WTC11 (cell line): Measurements from ENCODE around the gene PRDM15. TPM values are rescaled to one million over a fixed set of nuclear protein-coding genes. Genes with fewer than 3 reads are reported as not detected.

Experiments
- ATAC-seq: fragments of 200-7000 bp; cut with Tn5 transposase; 2 replicates; pipeline ENCODE4 v1.10.0; 2021; ENCODE audit warnings: mild to moderate bottlenecking, moderate library complexity
- CTCF ChIA-PET: fragments of 300-600 bp; sonication (Branson Sonifier 250); formaldehyde crosslinking; loops from one replicate; lab custom pipeline; 2021; ENCODE audit warnings: antibody characterized with exemption; lab: Charles Lee
- POLR2A ChIA-PET: fragments of 350-600 bp; sonication (Branson Sonifier 250); formaldehyde crosslinking; loops from one replicate; lab custom pipeline; 2021; ENCODE audit warnings: antibody characterized with exemption; lab: Charles Lee
- DNase-seq: peaks from one replicate; pipeline ENCODE4 v3.0.0; 2021; ENCODE audit warnings: low spot score
- H3K27ac Mint-ChIP-seq: 2 replicates; pipeline ENCODE4 v1.8.0; 2021; ENCODE audit warnings: mixed read lengths
- H3K27me3 Mint-ChIP-seq: 2 replicates; pipeline ENCODE4 v1.8.0; 2021; ENCODE audit warnings: low read depth, mild to moderate bottlenecking, moderate library complexity, mixed read lengths
- H3K36me3 Mint-ChIP-seq: 2 replicates; pipeline ENCODE4 v1.8.0; 2021; ENCODE audit warnings: mixed read lengths
- H3K4me1 Mint-ChIP-seq: 2 replicates; pipeline ENCODE4 v1.8.0; 2022; ENCODE audit warnings: mixed read lengths
- H3K4me3 Mint-ChIP-seq: 2 replicates; pipeline ENCODE4 v1.8.0; 2021; ENCODE audit warnings: mild to moderate bottlenecking, moderate library complexity, mixed read lengths
- H3K9me3 Mint-ChIP-seq: 2 replicates; pipeline ENCODE4 v1.8.0; 2021; ENCODE audit warnings: mixed read lengths
- ATF6 ChIP-seq: sonication (generic); formaldehyde crosslinking; IDR thresholded peaks from 2 replicates; pipeline ENCODE4 v1.8.1; 2023; ENCODE audit warnings: mild to moderate bottlenecking, missing genetic modification reagents
- CDX4 ChIP-seq: fragments of 250-450 bp; sonication (Bioruptor Pico); IDR thresholded peaks from 2 replicates; pipeline ENCODE4 v1.9.0; 2021; ENCODE audit warnings: moderate library complexity, mild to moderate bottlenecking, inconsistent platforms, borderline replicate concordance
- CREB1 ChIP-seq: sonication (generic); formaldehyde crosslinking; IDR thresholded peaks from 2 replicates; pipeline ENCODE4 v1.8.0; 2023; ENCODE audit warnings: mild to moderate bottlenecking, missing genetic modification reagents
- CREM ChIP-seq: sonication (generic); formaldehyde crosslinking; IDR thresholded peaks from 2 replicates; pipeline ENCODE4 v1.8.1; 2022; ENCODE audit warnings: mild to moderate bottlenecking, missing genetic modification reagents, moderate library complexity
- ELF4 ChIP-seq: sonication (generic); formaldehyde crosslinking; IDR thresholded peaks from 2 replicates; pipeline ENCODE4 v1.8.1; 2022; ENCODE audit warnings: low read depth, mild to moderate bottlenecking, moderate library complexity, missing genetic modification reagents
- ETV6 ChIP-seq: sonication (generic); formaldehyde crosslinking; IDR thresholded peaks from 2 replicates; pipeline ENCODE4 v1.8.1; 2022; ENCODE audit warnings: mild to moderate bottlenecking, missing genetic modification reagents
- FOXJ3 ChIP-seq: sonication (generic); formaldehyde crosslinking; IDR thresholded peaks from 2 replicates; pipeline ENCODE4 v1.9.0; 2021; ENCODE audit warnings: missing genetic modification reagents, mild to moderate bottlenecking, borderline replicate concordance
- KAT7 ChIP-seq: sonication (generic); formaldehyde crosslinking; IDR thresholded peaks from 2 replicates; pipeline ENCODE4 v1.8.1; 2023; ENCODE audit warnings: missing genetic modification reagents, mild to moderate bottlenecking, borderline replicate concordance
- MYBL2 ChIP-seq: sonication (generic); formaldehyde crosslinking; IDR thresholded peaks from 2 replicates; pipeline ENCODE4 v1.8.1; 2023; ENCODE audit warnings: mild to moderate bottlenecking, moderate library complexity, missing genetic modification reagents
- PRRX2 ChIP-seq: fragments of 250-450 bp; sonication (Bioruptor Pico); IDR thresholded peaks from 2 replicates; pipeline ENCODE4 v1.8.0; 2021; ENCODE audit warnings: mild to moderate bottlenecking
- RELA ChIP-seq: sonication (generic); formaldehyde crosslinking; IDR thresholded peaks from 2 replicates; pipeline ENCODE4 v1.8.1; 2022; ENCODE audit warnings: missing genetic modification reagents, mild to moderate bottlenecking, borderline replicate concordance
- STAT6 ChIP-seq: sonication (generic); formaldehyde crosslinking; conservative IDR thresholded peaks from 2 replicates; pipeline ENCODE4 v1.8.1; 2023; ENCODE audit warnings: mild to moderate bottlenecking, low read depth, missing genetic modification reagents, moderate library complexity
- TEAD1 ChIP-seq: sonication (generic); formaldehyde crosslinking; IDR thresholded peaks from 2 replicates; pipeline ENCODE4 v1.8.0; 2022; ENCODE audit warnings: mild to moderate bottlenecking, missing genetic modification reagents
- ZBTB43 ChIP-seq: sonication (generic); formaldehyde crosslinking; IDR thresholded peaks from 2 replicates; pipeline ENCODE4 v1.8.1; 2023; ENCODE audit warnings: mild to moderate bottlenecking, missing genetic modification reagents
- ZNF121 ChIP-seq: sonication (generic); formaldehyde crosslinking; IDR thresholded peaks from 2 replicates; pipeline ENCODE4 v1.8.0; 2023; ENCODE audit warnings: missing genetic modification reagents
- ZNF138 ChIP-seq: sonication (generic); formaldehyde crosslinking; conservative IDR thresholded peaks from 2 replicates; pipeline ENCODE4 v1.8.1; 2022; ENCODE audit warnings: mild to moderate bottlenecking, moderate library complexity, missing genetic modification reagents
- ZNF219 ChIP-seq: sonication (generic); formaldehyde crosslinking; IDR thresholded peaks from 2 replicates; pipeline ENCODE4 v1.8.0; 2023; ENCODE audit warnings: missing genetic modification reagents, mild to moderate bottlenecking, borderline replicate concordance
- ZNF281 ChIP-seq: sonication (generic); formaldehyde crosslinking; IDR thresholded peaks from 2 replicates; pipeline ENCODE4 v1.8.0; 2023; ENCODE audit warnings: mild to moderate bottlenecking, missing genetic modification reagents
- total RNA-seq: library from RNA; stranded (reverse); gene quantifications from 3 replicates; pipeline ENCODE4 v1.2.3, GENCODE V29; 2021
- TF ChIP-seq, protein P1 (sequence below): sonication (generic); formaldehyde crosslinking; conservative IDR thresholded peaks from 2 replicates; pipeline ENCODE4 v1.8.1; 2022; ENCODE audit warnings: mild to moderate bottlenecking, missing genetic modification reagents
- TF ChIP-seq, protein P2 (sequence below): sonication (generic); formaldehyde crosslinking; IDR thresholded peaks from 2 replicates; pipeline ENCODE4 v1.8.0; 2022; ENCODE audit warnings: mild to moderate bottlenecking, missing genetic modification reagents

The PRDM15 gene
- total RNA-seq, 1 experiment from 2014 or later = 12.9 TPM

- TF ChIP-seq, protein P1, sequence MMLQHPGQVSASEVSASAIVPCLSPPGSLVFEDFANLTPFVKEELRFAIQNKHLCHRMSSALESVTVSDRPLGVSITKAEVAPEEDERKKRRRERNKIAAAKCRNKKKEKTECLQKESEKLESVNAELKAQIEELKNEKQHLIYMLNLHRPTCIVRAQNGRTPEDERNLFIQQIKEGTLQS (CRISPR knock-in tag) = no peak
- TF ChIP-seq PRRX2 (no peak), ELF4 (CRISPR knock-in tag) (no peak), ETV6 (CRISPR knock-in tag) (no peak), ZNF121 (CRISPR knock-in tag) (no peak), MYBL2 (CRISPR knock-in tag) (no peak), CREB1 (CRISPR knock-in tag) (no peak), KAT7 (CRISPR knock-in tag) (no peak), ZNF281 (no peak), CREM (CRISPR knock-in tag) (no peak), ATF6 (CRISPR knock-in tag) (no peak)
- Mint-ChIP-seq H3K36me3 (peaks cover 12% of the 10 kb centered on the region), H3K27me3 (no peaks in the 10 kb centered on the region), H3K4me1 (peaks cover 9% of the 10 kb centered on the region), H3K27ac (no peak overlapping the region), H3K4me3 (no peak overlapping the region), H3K9me3 (peaks cover 4% of the 10 kb centered on the region; the same call in 1 of the 2 replicates)
- ATAC-seq (no peak), DNase-seq (no peak)
- CTCF ChIA-PET = interaction anchor here (0.5 to 3.7 kb wide), 3 partner anchors 16 to 188 kb away, joined by 3 to 14 read pairs (median 7); no protein-coding TSS in a partner anchor
- POLR2A ChIA-PET = no interaction called here
These were observed 78.5 kb downstream of the PRDM15 start for GRCh38 chr21:41800425-41801320.

DNA sequence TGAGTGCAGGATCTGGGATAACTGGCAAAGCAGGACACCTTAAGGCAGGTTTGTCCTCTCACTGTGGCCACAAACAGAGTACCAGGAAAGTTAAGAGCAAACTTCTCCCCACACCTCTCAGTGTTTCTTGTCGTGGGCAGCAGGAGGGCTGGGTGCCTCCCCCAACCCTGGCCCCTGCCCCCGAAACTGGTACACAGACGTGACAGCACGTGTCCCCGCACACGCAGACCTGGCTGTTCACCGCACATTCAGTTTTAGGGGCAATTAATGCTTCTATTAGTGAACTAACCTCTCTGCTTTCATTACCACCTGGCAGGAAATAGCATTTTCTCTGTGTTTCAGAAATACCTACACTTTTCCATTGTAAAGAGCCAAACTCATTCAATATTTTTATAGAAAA, 79.4 kb downstream of the PRDM15 start:
- Mint-ChIP-seq H3K9me3 (no peaks in the 10 kb centered on the region), H3K4me3 (no peak overlapping the region), H3K36me3 (peaks cover 12% of the 10 kb centered on the region), H3K27me3 (no peaks in the 10 kb centered on the region), H3K27ac (no peak overlapping the region), H3K4me1 (peaks cover 14% of the 10 kb centered on the region)
- CTCF ChIA-PET = interaction anchor here (1.7 to 3.7 kb wide), 2 partner anchors 17 to 187 kb away, joined by 7 to 14 read pairs; no protein-coding TSS in a partner anchor
- ATAC-seq (no peak), DNase-seq (no peak)
- POLR2A ChIA-PET = no interaction called here
- TF ChIP-seq ZNF138 (CRISPR knock-in tag) (no peak), ZNF219 (no peak), CDX4 (CRISPR knock-in tag) (no peak), RELA (CRISPR knock-in tag) (no peak), FOXJ3 (no peak), ZBTB43 (CRISPR knock-in tag) (no peak), TEAD1 (CRISPR knock-in tag) (no peak), STAT6 (CRISPR knock-in tag) (no peak)
- TF ChIP-seq, protein P2, sequence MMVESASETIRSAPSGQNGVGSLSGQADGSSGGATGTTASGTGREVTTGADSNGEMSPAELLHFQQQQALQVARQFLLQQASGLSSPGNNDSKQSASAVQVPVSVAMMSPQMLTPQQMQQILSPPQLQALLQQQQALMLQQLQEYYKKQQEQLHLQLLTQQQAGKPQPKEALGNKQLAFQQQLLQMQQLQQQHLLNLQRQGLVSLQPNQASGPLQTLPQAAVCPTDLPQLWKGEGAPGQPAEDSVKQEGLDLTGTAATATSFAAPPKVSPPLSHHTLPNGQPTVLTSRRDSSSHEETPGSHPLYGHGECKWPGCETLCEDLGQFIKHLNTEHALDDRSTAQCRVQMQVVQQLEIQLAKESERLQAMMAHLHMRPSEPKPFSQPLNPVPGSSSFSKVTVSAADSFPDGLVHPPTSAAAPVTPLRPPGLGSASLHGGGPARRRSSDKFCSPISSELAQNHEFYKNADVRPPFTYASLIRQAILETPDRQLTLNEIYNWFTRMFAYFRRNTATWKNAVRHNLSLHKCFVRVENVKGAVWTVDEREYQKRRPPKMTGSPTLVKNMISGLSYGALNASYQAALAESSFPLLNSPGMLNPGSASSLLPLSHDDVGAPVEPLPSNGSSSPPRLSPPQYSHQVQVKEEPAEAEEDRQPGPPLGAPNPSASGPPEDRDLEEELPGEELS = no peak
